K562 (cell line): Measurements from ENCODE around the gene USPL1. TPM values are rescaled to one million over a fixed set of nuclear protein-coding genes. Genes with fewer than 3 reads are reported as not detected.

ENCODE experiments used
- AFF4 ChIP-seq: sonication (generic); formaldehyde crosslinking; IDR thresholded peaks from 2 replicates; pipeline ENCODE4 v1.8.0; 2023; ENCODE audit warnings: mild to moderate bottlenecking, missing genetic modification reagents
- DACH1 ChIP-seq: fragments of 450-650 bp; IDR thresholded peaks from 2 replicates; pipeline ENCODE4 v1.6.1; 2018; ENCODE audit not compliant: partially characterized antibody
- JUNB ChIP-seq: fragments of 450-650 bp; formaldehyde crosslinking; conservative IDR thresholded peaks from 2 replicates; pipeline ENCODE4 v1.4.0; 2020; ENCODE audit warnings: mild to moderate bottlenecking
- PHF21A ChIP-seq: fragments of 450-650 bp; IDR thresholded peaks from 2 replicates; pipeline ENCODE4 v1.6.1; 2017; ENCODE audit warnings: low read depth, borderline replicate concordance
- POLR2H ChIP-seq: IDR thresholded peaks from 2 replicates; pipeline ENCODE4 v1.6.1; 2016; ENCODE audit warnings: missing genetic modification characterization, low read depth, mild to moderate bottlenecking, control low read depth, missing compliant biosample characterization, moderate library complexity
- PRPF4 ChIP-seq: fragments of 200-400 bp; formaldehyde crosslinking; IDR thresholded peaks from one replicate; pipeline ENCODE4 v1.6.1; 2017; ENCODE audit warnings: low read length, low read depth, mild to moderate bottlenecking; ENCODE audit not compliant: insufficient read depth, poor library complexity, severe bottlenecking
- SAP30 ChIP-seq: fragments of 200-600 bp; sonication (generic); IDR thresholded peaks from 2 replicates; pipeline ENCODE4 v1.6.1; 2012; ENCODE audit warnings: borderline replicate concordance, low read depth, mild to moderate bottlenecking, moderate library complexity, low read length, control low read depth, inconsistent platforms; ENCODE audit not compliant: insufficient read depth, poor library complexity, severe bottlenecking
- SRSF9 ChIP-seq: fragments of 200-400 bp; formaldehyde crosslinking; IDR thresholded peaks from 2 replicates; pipeline ENCODE4 v1.6.1; 2017; ENCODE audit warnings: low read depth, low read length, borderline replicate concordance
- ZNF77 ChIP-seq: fragments of 250-450 bp; sonication (Bioruptor Pico); IDR thresholded peaks from 2 replicates; pipeline ENCODE4 v1.5.0; 2020
- ZSCAN29 ChIP-seq: fragments of 450-650 bp; IDR thresholded peaks from 2 replicates; pipeline ENCODE4 v1.6.1; 2017
- polyA plus RNA-seq, 8 experiments: library from polyadenylated mRNA; depleted of rRNA in 4 of 8; stranded (reverse) in 5 of 8; unstranded in 3 of 8; fragments of >200 nt; fragmentation: Nextera tagmentation in 2 of 8; fragmentation: Illumina TruSeq in 1 of 8; extraction: Ambion mirVana in 2 of 8; extraction: Trizol in 1 of 8; gene quantifications; 2 replicates each; pipeline versions ENCODE4 v1.2.1 to v1.2.3, GENCODE V29; 2011 to 2014; ENCODE audit warnings: inconsistent platforms in 1 of 8, missing spikeins in 1 of 8
- total RNA-seq, 7 experiments: library from RNA; depleted of rRNA in 6 of 7; stranded (reverse); fragments of >200 nt in 6 of 7; fragmentation: Illumina TruSeq in 2 of 7; extraction: Trizol in 2 of 7; gene quantifications; 2 replicates each; pipeline versions ENCODE4 v1.2.1 to v1.2.3, GENCODE V29; 2011 to 2021; ENCODE audit warnings: low replicate concordance in 1 of 7
- TF ChIP-seq, protein P1 (sequence below): fragments of 250-450 bp; sonication (Bioruptor Pico); IDR thresholded peaks from 2 replicates; pipeline ENCODE4 v1.8.0; 2021; ENCODE audit warnings: moderate library complexity, mild to moderate bottlenecking, inconsistent platforms

USPL1 gene
- total and polyA plus RNA-seq, 9 of the 15 experiments (the other 6 are each of a cell fraction or from before 2014, with no cell fraction given): 5.5 to 18.0 (median 12.0) TPM

DNA sequence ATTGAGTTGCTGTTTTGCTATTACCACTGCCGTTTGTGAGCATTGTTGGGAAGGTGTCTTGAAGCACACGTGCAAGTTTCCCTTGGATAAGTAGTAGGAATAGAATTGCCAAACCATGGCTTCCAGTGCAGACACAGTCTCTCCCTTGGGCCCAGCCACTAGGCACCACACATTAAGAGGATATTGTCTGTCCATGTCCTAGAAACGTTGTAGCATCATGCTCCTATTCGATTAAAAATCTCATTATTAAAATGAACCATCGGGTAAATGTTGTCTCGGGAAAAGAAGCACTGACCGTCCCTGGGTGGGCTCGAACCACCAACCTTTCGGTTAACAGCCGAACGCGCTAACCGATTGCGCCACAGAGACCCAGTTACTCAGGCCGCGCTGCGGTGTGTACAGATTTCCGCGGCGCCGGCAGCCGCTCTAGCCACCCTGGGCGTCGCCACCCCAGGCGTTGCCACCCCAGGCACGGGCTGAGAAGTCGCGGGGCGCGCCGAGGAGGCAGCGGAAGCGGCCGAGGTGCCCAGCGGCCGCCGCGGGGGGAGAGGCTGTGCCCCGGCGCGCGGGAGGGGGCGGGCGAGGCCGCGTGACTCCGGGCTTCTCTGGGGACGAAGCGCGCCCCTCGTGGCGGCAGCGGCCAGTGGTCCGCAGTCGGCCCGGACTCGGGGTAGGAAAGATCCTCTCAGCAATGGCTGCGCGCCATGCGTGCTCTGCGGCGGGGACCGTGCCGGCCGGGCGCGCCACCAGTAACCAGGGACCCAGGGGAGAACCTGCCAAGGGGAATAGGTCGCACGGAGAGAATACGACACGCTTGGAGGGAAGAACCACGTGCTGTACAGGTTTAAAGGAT lies 56.2 kb downstream of the USPL1 start (continued):
- TF ChIP-seq AFF4 (CRISPR knock-in tag): 0 out of 2 replicates have a peak, but pooled peaks have one; percentile 42
- TF ChIP-seq PRPF4: no peak
- TF ChIP-seq SAP30: no peak
- no peak for TF ChIP-seq DACH1
- no peak; the same call in 1 of the 2 replicates for TF ChIP-seq ZSCAN29
- no peak for TF ChIP-seq JUNB (CRISPR knock-in tag)
- no peak for TF ChIP-seq ZNF77 (CRISPR knock-in tag)
- TF ChIP-seq POLR2H (tag): peak; percentile 99
- no peak for TF ChIP-seq SRSF9
- TF ChIP-seq PHF21A: no peak
- TF ChIP-seq, protein P1, sequence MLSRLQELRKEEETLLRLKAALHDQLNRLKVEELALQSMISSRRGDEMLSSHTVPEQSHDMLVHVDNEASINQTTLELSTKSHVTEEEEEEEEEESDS: no peak
